Memory B cell (primary cell): ENCODE results near the gene CNNM3.

Source experiments
- ATAC-seq: fragments of 150-1000 bp; cut with Tn5 transposase; 2 replicates; pipeline ENCODE4 v1.10.0; 2021; ENCODE audit warnings: low read depth, mild to moderate bottlenecking, moderate library complexity
- DNase-seq, 2 donors: peaks; one replicate each; pipeline ENCODE4 v3.0.0; 2022; ENCODE audit warnings: low spot score in 2 of 2
- H3K27ac Mint-ChIP-seq: one replicate; pipeline ENCODE4 v1.8.0; 2022; ENCODE audit warnings: mild to moderate bottlenecking, moderate library complexity, mixed read lengths
- H3K27me3 Mint-ChIP-seq: one replicate; pipeline ENCODE4 v1.8.0; 2022; ENCODE audit warnings: mixed read lengths
- H3K36me3 Mint-ChIP-seq: one replicate; pipeline ENCODE4 v1.8.0; 2022; ENCODE audit warnings: mild to moderate bottlenecking, mixed read lengths
- H3K4me1 Mint-ChIP-seq: one replicate; pipeline ENCODE4 v1.8.0; 2022; ENCODE audit warnings: mixed read lengths
- H3K4me3 Mint-ChIP-seq: one replicate; pipeline ENCODE4 v1.8.0; 2022; ENCODE audit warnings: mild to moderate bottlenecking, moderate library complexity, mixed read lengths
- H3K9me3 Mint-ChIP-seq: one replicate; pipeline ENCODE4 v1.8.0; 2022; ENCODE audit warnings: mixed read lengths

CNNM3 gene

DNA sequence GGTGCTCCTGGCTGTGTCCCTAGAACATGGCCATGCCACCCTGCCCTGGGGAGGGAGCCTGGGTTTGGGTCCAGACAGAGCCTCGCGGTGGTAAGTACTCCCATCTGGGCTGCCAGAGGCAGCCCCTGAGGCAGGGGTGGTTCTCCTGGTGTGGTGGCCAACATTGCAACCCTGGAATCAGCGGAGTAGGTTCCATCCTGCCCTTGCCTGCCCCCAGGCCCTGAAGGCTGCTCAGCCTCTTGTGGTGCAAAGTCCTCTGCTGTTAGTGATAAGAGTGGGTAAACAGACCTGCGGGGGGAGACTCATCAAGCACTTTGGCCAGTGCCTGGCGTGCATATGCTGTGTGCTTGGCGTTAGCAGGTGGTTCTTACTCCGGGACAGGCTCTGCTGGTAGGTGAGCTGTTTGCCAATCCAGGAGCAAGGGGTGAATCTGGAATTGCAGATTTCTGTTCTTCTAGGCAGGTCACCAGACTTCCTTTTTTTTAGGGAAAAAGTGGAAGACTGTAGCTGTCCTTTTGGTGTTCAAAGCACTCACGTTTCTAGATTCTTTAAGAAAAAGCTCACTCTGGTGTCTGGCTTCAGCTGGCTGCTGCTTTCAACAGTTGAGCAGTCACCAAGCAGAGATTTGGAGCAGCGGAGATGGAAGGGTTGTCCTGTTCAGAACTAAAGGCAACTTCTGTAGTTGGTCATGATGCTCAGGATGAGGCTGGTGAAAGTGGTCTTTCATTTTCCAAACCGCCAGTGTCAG lies 3.2 kb downstream of the CNNM3 start:
- Mint-ChIP-seq H3K36me3 (peaks cover 14% of the 10 kb centered on the region), H3K9me3 (no peaks in the 10 kb centered on the region), H3K4me3 (peak overlapping the region; percentile 58), H3K27me3 (no peaks in the 10 kb centered on the region), H3K27ac (no peak overlapping the region), H3K4me1 (peaks cover 46% of the 10 kb centered on the region)
- ATAC-seq (no peak), DNase-seq (no peak)

DNA sequence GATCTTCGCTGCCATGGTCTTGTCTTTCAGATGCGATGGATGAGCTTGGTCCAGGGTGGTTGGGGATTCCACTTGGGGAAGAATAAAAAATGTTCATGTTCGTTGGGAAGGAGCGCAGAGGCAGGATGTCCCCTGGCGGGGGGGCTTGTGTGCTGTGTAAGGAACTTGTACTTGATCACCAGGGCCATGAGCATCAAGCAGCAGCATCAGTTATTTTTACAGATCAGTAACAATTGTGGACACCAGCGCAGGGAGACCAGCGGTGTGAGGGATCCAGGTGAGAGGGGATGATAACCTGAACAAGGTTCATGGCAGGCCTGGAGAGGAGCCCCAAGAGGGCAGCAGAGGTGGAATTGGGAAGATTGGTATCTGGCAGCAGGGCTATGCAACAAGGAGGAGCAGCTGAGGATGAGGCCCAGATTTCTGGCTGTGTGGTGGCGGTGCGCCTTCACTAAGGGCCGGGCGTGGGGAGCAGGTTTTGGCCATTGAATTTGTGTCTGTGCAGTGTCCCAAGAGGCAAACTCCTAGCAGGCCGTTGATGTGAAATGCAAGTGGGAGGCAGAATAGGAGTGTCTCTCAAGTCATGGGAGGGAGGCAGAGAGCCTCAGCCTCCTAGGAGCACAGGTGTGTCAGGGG lies 3.9 kb downstream of the CNNM3 start:
- Mint-ChIP-seq H3K4me3 (peak overlapping the region; percentile 18), H3K27ac (no peak overlapping the region), H3K27me3 (no peaks in the 10 kb centered on the region), H3K36me3 (peaks cover 14% of the 10 kb centered on the region), H3K9me3 (no peaks in the 10 kb centered on the region), H3K4me1 (peaks cover 45% of the 10 kb centered on the region)
- DNase-seq, result no peak
- no peak for ATAC-seq

GRCh38 chr2:96821113-96821675 lies 5.1 kb downstream of the CNNM3 start:
- H3K27ac Mint-ChIP-seq, result peak overlapping the region; percentile 55
- DNase-seq (no peak), ATAC-seq (no peak)
- no peak overlapping the region for H3K4me3 Mint-ChIP-seq
- peaks cover 14% of the 10 kb centered on the region for H3K36me3 Mint-ChIP-seq
- no peaks in the 10 kb centered on the region for H3K27me3 Mint-ChIP-seq
- no peaks in the 10 kb centered on the region for H3K9me3 Mint-ChIP-seq
- peaks cover 41% of the 10 kb centered on the region for H3K4me1 Mint-ChIP-seq

GRCh38 chr2:96822786-96823185 lies 6.7 kb downstream of the CNNM3 start:
- no peaks in the 10 kb centered on the region for H3K9me3 Mint-ChIP-seq
- peaks cover 38% of the 10 kb centered on the region for H3K4me1 Mint-ChIP-seq
- ATAC-seq (no peak), DNase-seq (no peak)
- no peak overlapping the region for H3K4me3 Mint-ChIP-seq
- H3K27me3 Mint-ChIP-seq, result no peaks in the 10 kb centered on the region
- no peak overlapping the region for H3K27ac Mint-ChIP-seq
- H3K36me3 Mint-ChIP-seq, result peaks cover 14% of the 10 kb centered on the region

DNA sequence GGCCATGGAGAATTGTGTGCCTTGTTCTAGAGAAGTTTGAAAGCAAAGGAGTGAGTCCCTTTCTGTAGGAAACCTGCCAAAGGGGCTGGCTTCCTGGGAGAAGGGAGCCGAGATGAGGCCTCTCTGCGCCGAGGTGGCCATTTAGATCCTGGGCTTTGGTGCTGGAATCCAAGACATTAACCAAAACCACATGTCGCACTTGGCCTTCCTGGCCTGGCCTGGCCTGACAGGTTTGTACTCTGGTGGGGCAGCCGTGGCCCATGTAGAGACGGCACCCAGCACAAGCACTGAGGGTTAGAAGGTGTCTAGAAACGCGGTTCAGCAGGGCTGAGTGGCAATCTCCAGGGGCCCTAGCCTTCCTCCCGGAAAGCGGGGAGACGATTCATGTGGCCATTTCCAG lies 7.1 kb downstream of the CNNM3 start:
- no peak for DNase-seq
- Mint-ChIP-seq H3K9me3 (no peaks in the 10 kb centered on the region), H3K4me1 (peaks cover 35% of the 10 kb centered on the region), H3K27ac (no peak overlapping the region), H3K4me3 (no peak overlapping the region), H3K36me3 (peaks cover 14% of the 10 kb centered on the region), H3K27me3 (no peaks in the 10 kb centered on the region)
- ATAC-seq, result no peak

DNA sequence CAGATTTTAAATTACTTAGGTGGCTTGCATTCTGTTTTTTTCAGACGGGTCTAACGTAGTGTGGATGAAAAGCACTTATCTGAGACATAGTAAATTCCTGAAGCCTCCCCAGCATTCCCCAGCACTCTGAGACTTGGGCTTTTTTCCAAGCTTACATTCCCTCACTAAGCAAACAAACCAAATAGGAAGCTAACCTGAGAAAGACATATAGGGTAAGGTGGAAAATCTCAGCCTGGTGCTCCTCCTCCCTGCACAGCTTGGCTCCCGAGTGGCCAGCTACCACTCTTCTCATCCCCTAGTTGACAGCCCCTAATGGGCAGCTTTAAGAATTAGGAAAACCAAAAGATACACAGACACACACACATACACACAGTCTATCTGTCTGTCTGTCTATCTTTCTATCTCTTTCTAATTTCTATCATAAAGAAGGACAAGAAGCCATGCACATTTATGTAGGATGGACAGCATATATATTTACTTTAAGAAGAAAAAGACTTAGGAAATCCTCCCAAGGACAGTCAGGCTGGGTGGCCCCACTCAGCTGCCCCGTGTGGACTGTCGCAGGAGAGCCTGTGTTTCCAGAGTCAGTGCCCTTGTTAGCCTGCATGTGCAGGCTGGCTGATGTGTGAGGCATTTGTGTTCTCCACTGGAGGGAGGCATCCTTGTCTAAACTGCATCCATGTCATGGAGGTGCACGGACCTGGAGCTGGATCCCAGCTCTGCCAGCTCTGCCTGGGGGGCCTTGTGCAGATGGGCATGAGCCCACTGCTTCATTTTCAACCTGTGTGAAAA lies 8.2 kb downstream of the CNNM3 start:
- no peaks in the 10 kb centered on the region for H3K9me3 Mint-ChIP-seq
- DNase-seq (no peak), ATAC-seq (no peak)
- no peak overlapping the region for H3K27ac Mint-ChIP-seq
- H3K27me3 Mint-ChIP-seq, result no peaks in the 10 kb centered on the region
- peaks cover 17% of the 10 kb centered on the region for H3K36me3 Mint-ChIP-seq
- H3K4me3 Mint-ChIP-seq, result no peak overlapping the region
- peaks cover 25% of the 10 kb centered on the region for H3K4me1 Mint-ChIP-seq

DNA sequence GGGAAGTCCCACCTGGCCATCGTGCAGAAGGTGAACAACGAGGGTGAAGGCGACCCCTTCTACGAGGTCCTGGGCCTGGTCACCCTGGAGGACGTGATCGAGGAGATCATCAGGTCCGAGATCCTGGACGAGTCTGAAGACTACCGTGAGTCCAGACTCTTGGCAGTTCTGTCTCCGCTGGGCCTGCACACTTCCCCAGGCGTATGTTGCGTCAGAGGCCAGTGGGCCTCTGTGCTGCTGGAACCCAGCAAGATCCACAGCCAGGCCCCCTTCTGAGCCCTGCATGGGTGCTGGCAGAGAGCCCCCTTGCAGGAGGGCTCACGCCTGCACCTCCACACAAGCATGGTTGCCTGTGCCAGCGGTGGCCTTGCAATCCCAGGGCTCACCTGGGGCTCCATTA lies 9.0 kb downstream of the CNNM3 start:
- no peak for ATAC-seq
- peaks cover 17% of the 10 kb centered on the region for H3K36me3 Mint-ChIP-seq
- no peak overlapping the region for H3K4me3 Mint-ChIP-seq
- H3K27me3 Mint-ChIP-seq, result no peaks in the 10 kb centered on the region
- H3K27ac Mint-ChIP-seq, result no peak overlapping the region
- DNase-seq, result no peak
- no peaks in the 10 kb centered on the region for H3K9me3 Mint-ChIP-seq
- peaks cover 17% of the 10 kb centered on the region for H3K4me1 Mint-ChIP-seq

DNA sequence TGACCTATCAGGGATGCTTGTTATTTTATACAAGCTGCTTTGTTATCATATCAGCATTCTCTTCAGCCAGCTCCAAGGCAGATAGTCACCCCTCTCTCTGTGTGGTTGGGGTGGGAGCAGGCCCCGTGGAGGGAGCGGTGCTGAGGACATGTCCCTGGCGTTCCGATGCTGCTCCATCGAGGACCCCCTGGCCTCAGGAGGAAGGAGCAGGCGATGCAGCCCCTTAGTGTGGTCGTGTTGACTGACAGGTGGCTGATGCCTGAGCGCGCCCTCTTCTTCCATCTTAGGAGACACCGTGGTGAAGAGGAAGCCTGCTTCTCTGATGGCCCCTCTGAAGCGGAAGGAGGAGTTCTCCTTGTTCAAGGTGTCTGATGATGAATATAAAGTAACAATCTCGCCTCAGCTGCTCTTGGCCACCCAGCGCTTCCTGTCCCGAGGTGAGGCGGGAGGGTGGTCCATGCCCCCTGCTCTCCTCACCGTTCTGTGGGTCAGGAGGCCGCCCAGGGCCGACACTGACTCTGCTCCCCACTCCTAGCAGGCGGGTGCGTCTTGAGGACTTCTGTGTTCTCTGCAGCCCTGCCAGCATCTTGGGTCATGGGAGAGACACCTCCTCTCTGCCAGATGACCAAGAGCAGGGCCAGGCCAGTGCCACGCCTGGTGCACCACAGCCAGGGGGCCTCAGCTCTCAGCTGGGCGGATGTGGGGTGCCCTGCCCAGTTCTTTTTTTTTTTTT lies 10.6 kb downstream of the CNNM3 start:
- DNase-seq (no peak), ATAC-seq (no peak)
- H3K4me1 Mint-ChIP-seq, result peaks cover 5% of the 10 kb centered on the region
- H3K36me3 Mint-ChIP-seq, result peaks cover 23% of the 10 kb centered on the region
- H3K27me3 Mint-ChIP-seq, result no peaks in the 10 kb centered on the region
- no peaks in the 10 kb centered on the region for H3K9me3 Mint-ChIP-seq
- no peak overlapping the region for H3K27ac Mint-ChIP-seq
- no peak overlapping the region for H3K4me3 Mint-ChIP-seq

- no peak for ATAC-seq
- no peak overlapping the region for H3K27ac Mint-ChIP-seq
- DNase-seq, result no peak
- H3K4me3 Mint-ChIP-seq, result no peak overlapping the region
- peaks cover 25% of the 10 kb centered on the region for H3K36me3 Mint-ChIP-seq
- peaks cover 13% of the 10 kb centered on the region for H3K4me1 Mint-ChIP-seq
- H3K9me3 Mint-ChIP-seq, result no peaks in the 10 kb centered on the region
- H3K27me3 Mint-ChIP-seq, result no peaks in the 10 kb centered on the region
Observed at GRCh38 chr2:96828436-96828835, 12.4 kb downstream of the CNNM3 start.

DNA sequence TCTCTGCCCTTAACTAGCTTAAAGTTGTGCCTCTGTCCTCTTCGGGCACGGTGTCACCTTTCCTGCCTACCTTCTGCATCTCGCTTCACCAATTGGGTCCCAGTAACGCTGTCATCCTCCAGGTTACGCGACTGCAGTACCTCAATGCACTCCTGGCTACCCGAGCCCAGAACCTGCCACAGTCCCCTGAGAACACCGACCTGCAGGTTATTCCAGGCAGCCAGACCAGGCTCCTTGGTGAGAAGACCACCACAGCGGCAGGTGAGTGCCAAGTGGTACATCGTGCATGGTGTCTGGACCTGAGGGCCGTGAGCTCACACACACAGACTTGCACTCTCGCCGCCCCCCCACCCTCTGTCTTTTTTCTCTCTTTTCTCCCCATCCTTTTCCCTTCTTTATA lies 12.8 kb downstream of the CNNM3 start:
- Mint-ChIP-seq H3K9me3 (no peaks in the 10 kb centered on the region), H3K4me1 (peaks cover 15% of the 10 kb centered on the region), H3K27ac (no peak overlapping the region), H3K4me3 (no peak overlapping the region), H3K27me3 (no peaks in the 10 kb centered on the region), H3K36me3 (peaks cover 27% of the 10 kb centered on the region)
- DNase-seq (no peak), ATAC-seq (no peak)

DNA sequence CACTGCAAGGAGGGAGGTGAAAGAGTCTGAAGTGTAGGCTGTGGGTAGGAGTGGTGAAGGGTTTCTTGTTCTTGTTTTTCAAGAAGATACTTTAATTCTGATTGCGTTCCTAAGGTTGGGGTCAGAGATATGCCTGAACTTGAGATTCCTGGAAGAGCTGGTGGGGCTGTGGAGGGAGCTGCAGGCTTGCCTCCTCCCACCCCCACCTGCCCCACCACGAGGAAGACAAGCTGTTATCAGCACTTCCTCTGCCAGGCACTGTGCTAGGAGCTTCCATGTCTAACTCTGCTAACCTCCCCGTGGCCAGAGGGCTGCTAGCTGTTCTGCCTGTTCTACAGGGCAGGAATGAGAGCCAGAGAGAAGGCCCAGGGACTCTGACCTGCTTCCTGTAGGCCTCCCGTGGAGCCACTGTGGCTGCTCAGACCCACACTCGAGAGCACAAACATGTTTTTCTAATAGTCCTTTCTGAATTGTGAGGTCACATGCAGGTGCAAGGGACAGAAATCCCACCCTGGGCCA lies 14.0 kb downstream of the CNNM3 start:
- peaks cover 12% of the 10 kb centered on the region for H3K4me1 Mint-ChIP-seq
- H3K27ac Mint-ChIP-seq, result peak overlapping the region; percentile 41
- H3K4me3 Mint-ChIP-seq, result no peak overlapping the region

GRCh38 chr2:96831679-96832078 lies 15.6 kb downstream of the CNNM3 start:
- no peaks in the 10 kb centered on the region for H3K27me3 Mint-ChIP-seq
- DNase-seq (no peak), ATAC-seq (no peak)
- peaks cover 12% of the 10 kb centered on the region for H3K4me1 Mint-ChIP-seq
- H3K27ac Mint-ChIP-seq, result no peak overlapping the region
- peaks cover 28% of the 10 kb centered on the region for H3K36me3 Mint-ChIP-seq
- H3K9me3 Mint-ChIP-seq, result no peaks in the 10 kb centered on the region
- no peak overlapping the region for H3K4me3 Mint-ChIP-seq

More for the DNA sequence above, 14.0 kb downstream of the CNNM3 start:
- DNase-seq (no peak), ATAC-seq (no peak)
- Mint-ChIP-seq H3K27me3 (no peaks in the 10 kb centered on the region), H3K36me3 (peaks cover 27% of the 10 kb centered on the region), H3K9me3 (no peaks in the 10 kb centered on the region)

- ATAC-seq, result no peak
Observed at GRCh38 chr2:96832408-96832753, 16.3 kb downstream of the CNNM3 start.

More at GRCh38 chr2:96832408-96832753, 16.3 kb downstream of the CNNM3 start:
- H3K4me1 Mint-ChIP-seq, result peaks cover 12% of the 10 kb centered on the region
- peak overlapping the region; percentile 20 for H3K27ac Mint-ChIP-seq
- H3K9me3 Mint-ChIP-seq, result no peaks in the 10 kb centered on the region
- peaks cover 28% of the 10 kb centered on the region for H3K36me3 Mint-ChIP-seq
- DNase-seq, result no peak
- H3K27me3 Mint-ChIP-seq, result no peaks in the 10 kb centered on the region
- H3K4me3 Mint-ChIP-seq, result no peak overlapping the region
